K562 (cell line): ENCODE results near the gene LRRC43. TPM values are rescaled to one million over a fixed set of nuclear protein-coding genes. Genes with fewer than 3 reads are reported as not detected.

Source experiments
- ATAC-seq: fragments of 200-7000 bp; cut with Tn5 transposase; 3 replicates; pipeline ENCODE4 v1.9.1; 2020; ENCODE audit warnings: moderate library complexity
- BruUV-seq: library from RNA; stranded (reverse); fragments of 400-500 nt; replicated peaks from 2 replicates; lab custom pipeline; 2021; lab: Mats Ljungman, UMichigan
- CTCF ChIA-PET: fragments of 300-600 bp; formaldehyde crosslinking; extraction: SDS; loops from one replicate; lab custom pipeline; 2021; ENCODE audit warnings: low intra/inter-chr PET ratio; lab: Yijun Ruan, JAX
- POLR2A ChIA-PET: fragments of 300-600, 350-650 bp; sonication (Branson Sonifier 250); formaldehyde crosslinking; extraction: SDS; loops from one replicate; lab custom pipeline; 2021; ENCODE audit warnings: antibody characterized with exemption, inconsistent platforms; lab: Yijun Ruan, JAX
- DNase-seq, 4 experiments: peaks; one replicate each; pipeline versions ENCODE4 v3.0.0 to v3.0.0-alpha.2; 2011 to 2018; ENCODE audit warnings: low spot score in 3 of 4, mixed read lengths in 3 of 4; ENCODE audit errors: extremely low read depth in 1 of 4
- FAIRE-seq: peaks from 2 replicates; lab custom pipeline; 2011; peaks lifted over from hg19 to GRCh38; lab: Jason Lieb, UNC
- H2AFZ ChIP-seq: 2 replicates; pipeline ENCODE4 v1.6.0; 2011; ENCODE audit warnings: low read depth, low read length, control low read depth, inconsistent platforms
- H3K27ac ChIP-seq: fragments of 200-600 bp; 3 replicates; pipeline ENCODE4 v1.8.0; 2011; ENCODE audit warnings: low read depth, mild to moderate bottlenecking, control low read depth, inconsistent platforms, low read length, moderate library complexity, mixed read lengths; ENCODE audit errors: extremely low read depth
- H3K27me3 ChIP-seq, 2 experiments: fragments of 300-600 bp in 1 of 2; 2 replicates in 1 of 2; 3 replicates in 1 of 2; pipeline versions ENCODE4 v1.6.0 to v1.8.0; 2011; ENCODE audit warnings: inconsistent platforms in 2 of 2, low read length in 2 of 2, mild to moderate bottlenecking in 1 of 2, mixed read lengths in 1 of 2, moderate library complexity in 1 of 2; ENCODE audit not compliant: control insufficient read depth in 2 of 2, insufficient read depth in 2 of 2
- H3K36me3 ChIP-seq: fragments of 300-600 bp; 3 replicates; pipeline ENCODE4 v1.8.0; 2011; ENCODE audit warnings: mild to moderate bottlenecking, low read length, inconsistent platforms; ENCODE audit not compliant: control insufficient read depth, insufficient read depth
- H3K4me1 ChIP-seq, 2 experiments: fragments of 200-600 bp in 1 of 2; replicated peaks in 1 of 2; 2 replicates in 1 of 2; 3 replicates in 1 of 2; pipeline versions ENCODE4 v1.5.1 to v1.8.0; 2011; ENCODE audit warnings: inconsistent platforms in 2 of 2, low read length in 2 of 2, mild to moderate bottlenecking in 1 of 2, mixed read lengths in 1 of 2, moderate library complexity in 1 of 2; ENCODE audit not compliant: control insufficient read depth in 2 of 2, insufficient read depth in 2 of 2
- H3K4me2 ChIP-seq: 2 replicates; pipeline ENCODE4 v1.6.1; 2011; ENCODE audit warnings: low read length, control low read depth, inconsistent platforms, mixed read lengths; ENCODE audit not compliant: insufficient read depth
- H3K4me3 ChIP-seq: fragments of 200-600 bp; sonication (generic), shearing (Covaris generic); 2 replicates; pipeline ENCODE4 v1.5.1; 2016; ENCODE audit warnings: control low read depth, inconsistent platforms
- H3K79me2 ChIP-seq: fragments of 200-600 bp; 3 replicates; pipeline ENCODE4 v1.8.0; 2011; ENCODE audit warnings: low read length, inconsistent platforms; ENCODE audit not compliant: control insufficient read depth, insufficient read depth
- H3K9ac ChIP-seq, 2 experiments: 2 replicates each; pipeline versions ENCODE4 v1.6.0 to v1.6.1; 2011; ENCODE audit warnings: low read depth in 2 of 2, low read length in 2 of 2, control low read depth in 1 of 2, inconsistent platforms in 1 of 2, mild to moderate bottlenecking in 1 of 2, mixed read lengths in 1 of 2; ENCODE audit not compliant: insufficient read depth in 1 of 2
- H3K9me1 ChIP-seq: one replicate; pipeline ENCODE4 v1.6.0; 2011; ENCODE audit warnings: inconsistent platforms, mild to moderate bottlenecking, low read length, moderate library complexity; ENCODE audit not compliant: control insufficient read depth, insufficient read depth
- H3K9me3 ChIP-seq: replicated peaks from 2 replicates; pipeline ENCODE4 v1.5.1; 2011; ENCODE audit warnings: low read depth, low read length, inconsistent platforms; ENCODE audit not compliant: control insufficient read depth, insufficient read depth
- H4K20me1 ChIP-seq: replicated peaks from 2 replicates; pipeline ENCODE4 v1.6.1; 2011; ENCODE audit warnings: low read length, inconsistent platforms, mixed read lengths; ENCODE audit not compliant: control insufficient read depth, insufficient read depth
- BDP1 ChIP-seq: IDR thresholded peaks from 3 replicates; pipeline ENCODE4 v1.6.1; 2011; ENCODE audit not compliant: insufficient read length, insufficient read depth
- EWSR1 ChIP-seq: fragments of 450-650 bp; IDR thresholded peaks from 2 replicates; pipeline ENCODE4 v1.6.1; 2018; ENCODE audit warnings: borderline replicate concordance, mild to moderate bottlenecking, low read depth, moderate library complexity; ENCODE audit not compliant: partially characterized antibody
- KAT2B ChIP-seq: IDR thresholded peaks from one replicate; pipeline ENCODE4 v1.6.1; 2012; ENCODE audit warnings: low read depth, mild to moderate bottlenecking, control low read depth, inconsistent platforms, low read length, moderate library complexity
- ZBTB1 ChIP-seq: sonication (generic); formaldehyde crosslinking; IDR thresholded peaks from 2 replicates; pipeline ENCODE4 v1.8.1; 2023; ENCODE audit warnings: missing genetic modification reagents, low read depth, mild to moderate bottlenecking, borderline replicate concordance
- ZNF583 ChIP-seq: fragments of 250-450 bp; sonication (Bioruptor Pico); IDR thresholded peaks from 2 replicates; pipeline ENCODE4 v1.4.0; 2020
- ZNF696 ChIP-seq: fragments of 250-450 bp; sonication (Bioruptor Pico); conservative IDR thresholded peaks from 2 replicates; pipeline ENCODE4 v1.4.0; 2020; ENCODE audit warnings: mild to moderate bottlenecking, moderate library complexity
- WGBS: fragments of 100-300 bp; shearing (Covaris generic); methylation state at CpG from one replicate; pipeline ENCODE4 v1.1.6; 2016; ENCODE audit warnings: low coverage, mixed read lengths; ENCODE audit not compliant: insufficient coverage; ENCODE audit errors: missing lambda C conversion rate; 5-methylcytosine and 5-hydroxymethylcytosine counted together
- in situ Hi-C: fragments of 300-500 bp; cut with MboI; formaldehyde crosslinking; loops from 4 replicates; pipeline ENCODE4 v1.15.0; 2018; ENCODE audit warnings: inconsistent platforms, mixed read lengths
- intact Hi-C: fragments of 100-400 bp; cut with micrococcal nuclease; formaldehyde crosslinking; loops from 2 replicates; pipeline ENCODE4 v1.14.2; 2022
- polyA plus RNA-seq, 8 experiments: library from polyadenylated mRNA; depleted of rRNA in 4 of 8; stranded (reverse) in 5 of 8; unstranded in 3 of 8; fragments of >200 nt; fragmentation: Nextera tagmentation in 2 of 8; fragmentation: Illumina TruSeq in 1 of 8; extraction: Ambion mirVana in 2 of 8; extraction: Trizol in 1 of 8; gene quantifications; 2 replicates each; pipeline versions ENCODE4 v1.2.1 to v1.2.3, GENCODE V29; 2011 to 2014; ENCODE audit warnings: inconsistent platforms in 1 of 8, missing spikeins in 1 of 8
- total RNA-seq, 7 experiments: library from RNA; depleted of rRNA in 6 of 7; stranded (reverse); fragments of >200 nt in 6 of 7; fragmentation: Illumina TruSeq in 2 of 7; extraction: Trizol in 2 of 7; gene quantifications; 2 replicates each; pipeline versions ENCODE4 v1.2.1 to v1.2.3, GENCODE V29; 2011 to 2021; ENCODE audit warnings: low replicate concordance in 1 of 7
- TF ChIP-seq, protein P1 (sequence below): fragments of 250-450 bp; sonication (Bioruptor Pico); IDR thresholded peaks from 2 replicates; pipeline ENCODE4 v1.4.0; 2020; ENCODE audit warnings: mild to moderate bottlenecking, moderate library complexity
- TF ChIP-seq, protein P2 (sequence below): fragments of 450-650 bp; IDR thresholded peaks from 2 replicates; pipeline ENCODE4 v1.6.1; 2017; ENCODE audit warnings: antibody characterized with exemption

LRRC43 gene
- total and polyA plus RNA-seq, 9 of the 15 experiments (the other 6 are each of a cell fraction or from before 2014, with no cell fraction given) = 0.19 TPM; not detected in 8

DNA sequence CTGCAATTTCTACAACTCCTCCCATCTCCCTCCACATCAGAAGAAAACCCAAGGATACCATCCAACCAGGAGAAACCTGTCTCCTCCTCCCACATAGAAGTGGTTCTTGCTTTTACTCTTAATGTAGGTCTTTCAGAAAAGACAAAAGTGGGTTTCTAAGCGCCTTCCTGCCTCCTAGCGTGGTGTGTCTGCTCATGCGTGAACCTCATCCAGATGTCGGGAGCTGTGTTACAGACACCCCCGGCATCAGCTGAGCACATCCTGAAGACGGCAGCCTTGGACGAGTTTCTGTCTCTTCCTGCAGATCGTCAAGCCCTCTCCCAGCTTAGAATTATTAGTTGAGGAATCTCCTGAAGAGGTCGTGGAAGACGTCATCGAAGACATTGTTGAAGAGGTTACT lies 9.5 kb downstream of the LRRC43 start:
- Histone ChIP-seq H3K27me3 (no peaks in the 10 kb centered on the region), H3K27ac (no peak overlapping the region), H3K9ac (no peak overlapping the region), H3K9me1 (no peaks in the 10 kb centered on the region), H3K9me3 (peaks cover 14% of the 10 kb centered on the region), H3K36me3 (no peaks in the 10 kb centered on the region), H3K4me3 (no peak overlapping the region), H3K4me2 (no peak overlapping the region), H2AFZ (no peak overlapping the region), H4K20me1 (no peaks in the 10 kb centered on the region), H3K79me2 (no peaks in the 10 kb centered on the region), H3K4me1 (peaks cover 18 to 30% of the 10 kb centered on the region in 2 experiments)
- BruUV-seq = no TSS peak
- 69% methylated on average over 11 of the region's 11 CpGs for WGBS
- POLR2A ChIA-PET = interaction anchor here (1.6 kb wide), 1 partner anchor 17 kb away, joined by 3 read pairs; no protein-coding TSS in a partner anchor
- no peak for ATAC-seq
- no peak for DNase-seq
- intact Hi-C loops (loop anchor here (5.0 kb wide), 1 partner anchor 35 kb away; no protein-coding TSS in a partner anchor), in situ Hi-C loops (loop anchor here (5.0 kb wide), 1 partner anchor 150 kb away; no protein-coding TSS in a partner anchor)
- CTCF ChIA-PET = no interaction called here
- no peak for FAIRE-seq
- TF ChIP-seq, protein P1, sequence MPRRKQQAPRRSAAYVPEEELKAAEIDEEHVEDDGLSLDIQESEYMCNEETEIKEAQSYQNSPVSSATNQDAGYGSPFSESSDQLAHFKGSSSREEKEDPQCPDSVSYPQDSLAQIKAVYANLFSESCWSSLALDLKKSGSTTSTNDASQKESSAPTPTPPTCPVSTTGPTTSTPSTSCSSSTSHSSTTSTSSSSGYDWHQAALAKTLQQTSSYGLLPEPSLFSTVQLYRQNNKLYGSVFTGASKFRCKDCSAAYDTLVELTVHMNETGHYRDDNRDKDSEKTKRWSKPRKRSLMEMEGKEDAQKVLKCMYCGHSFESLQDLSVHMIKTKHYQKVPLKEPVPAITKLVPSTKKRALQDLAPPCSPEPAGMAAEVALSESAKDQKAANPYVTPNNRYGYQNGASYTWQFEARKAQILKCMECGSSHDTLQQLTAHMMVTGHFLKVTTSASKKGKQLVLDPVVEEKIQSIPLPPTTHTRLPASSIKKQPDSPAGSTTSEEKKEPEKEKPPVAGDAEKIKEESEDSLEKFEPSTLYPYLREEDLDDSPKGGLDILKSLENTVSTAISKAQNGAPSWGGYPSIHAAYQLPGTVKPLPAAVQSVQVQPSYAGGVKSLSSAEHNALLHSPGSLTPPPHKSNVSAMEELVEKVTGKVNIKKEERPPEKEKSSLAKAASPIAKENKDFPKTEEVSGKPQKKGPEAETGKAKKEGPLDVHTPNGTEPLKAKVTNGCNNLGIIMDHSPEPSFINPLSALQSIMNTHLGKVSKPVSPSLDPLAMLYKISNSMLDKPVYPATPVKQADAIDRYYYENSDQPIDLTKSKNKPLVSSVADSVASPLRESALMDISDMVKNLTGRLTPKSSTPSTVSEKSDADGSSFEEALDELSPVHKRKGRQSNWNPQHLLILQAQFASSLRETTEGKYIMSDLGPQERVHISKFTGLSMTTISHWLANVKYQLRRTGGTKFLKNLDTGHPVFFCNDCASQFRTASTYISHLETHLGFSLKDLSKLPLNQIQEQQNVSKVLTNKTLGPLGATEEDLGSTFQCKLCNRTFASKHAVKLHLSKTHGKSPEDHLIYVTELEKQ = no peak
- no peak for TF ChIP-seq ZBTB1 (CRISPR knock-in tag)
- no peak for TF ChIP-seq EWSR1
- TF ChIP-seq, protein P2, sequence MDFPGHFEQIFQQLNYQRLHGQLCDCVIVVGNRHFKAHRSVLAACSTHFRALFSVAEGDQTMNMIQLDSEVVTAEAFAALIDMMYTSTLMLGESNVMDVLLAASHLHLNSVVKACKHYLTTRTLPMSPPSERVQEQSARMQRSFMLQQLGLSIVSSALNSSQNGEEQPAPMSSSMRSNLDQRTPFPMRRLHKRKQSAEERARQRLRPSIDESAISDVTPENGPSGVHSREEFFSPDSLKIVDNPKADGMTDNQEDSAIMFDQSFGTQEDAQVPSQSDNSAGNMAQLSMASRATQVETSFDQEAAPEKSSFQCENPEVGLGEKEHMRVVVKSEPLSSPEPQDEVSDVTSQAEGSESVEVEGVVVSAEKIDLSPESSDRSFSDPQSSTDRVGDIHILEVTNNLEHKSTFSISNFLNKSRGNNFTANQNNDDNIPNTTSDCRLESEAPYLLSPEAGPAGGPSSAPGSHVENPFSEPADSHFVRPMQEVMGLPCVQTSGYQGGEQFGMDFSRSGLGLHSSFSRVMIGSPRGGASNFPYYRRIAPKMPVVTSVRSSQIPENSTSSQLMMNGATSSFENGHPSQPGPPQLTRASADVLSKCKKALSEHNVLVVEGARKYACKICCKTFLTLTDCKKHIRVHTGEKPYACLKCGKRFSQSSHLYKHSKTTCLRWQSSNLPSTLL = no peak
- TF ChIP-seq BDP1 = no peak
- TF ChIP-seq KAT2B = no peak
- TF ChIP-seq ZNF696 (CRISPR knock-in tag) = no peak
- no peak for TF ChIP-seq ZNF583
